OCI-LY7 (cell line): ENCODE data around the gene BASP1. TPM values are rescaled to one million over a fixed set of nuclear protein-coding genes. Genes with fewer than 3 reads are reported as not detected.

Experiments
- BruUV-seq: library from RNA; stranded (reverse); fragments of 400-500 nt; replicated peaks from 2 replicates; lab custom pipeline; 2021; lab: Mats Ljungman, UMichigan
- CTCF ChIA-PET: fragments of 300-600 bp; sonication (Branson Sonifier 250); formaldehyde crosslinking; loops from one replicate; lab custom pipeline; 2022; ENCODE audit warnings: antibody characterized with exemption; ENCODE audit not compliant: unreplicated experiment; lab: Charles Lee
- POLR2A ChIA-PET: fragments of 300-600 bp; sonication (Branson Sonifier 250); formaldehyde crosslinking; loops from one replicate; lab custom pipeline; 2022; ENCODE audit warnings: antibody characterized with exemption; lab: Charles Lee
- DNase-seq: peaks from one replicate; pipeline ENCODE4 v3.0.0-alpha.2; 2015; ENCODE audit warnings: low spot score
- H2AFZ ChIP-seq: fragments of 200-600 bp; sonication (generic), shearing (Covaris generic); 2 replicates; pipeline ENCODE4 v1.6.1; 2014; ENCODE audit warnings: mild to moderate bottlenecking, antibody characterized with exemption, low read length, moderate library complexity
- H3K27ac ChIP-seq: fragments of 200-600 bp; sonication (generic); 2 replicates; pipeline ENCODE4 v1.5.1; 2014; ENCODE audit warnings: mixed run types, low read depth, mild to moderate bottlenecking, moderate library complexity, low read length, inconsistent platforms; ENCODE audit not compliant: poor library complexity, severe bottlenecking
- H3K36me3 ChIP-seq: fragments of 200-600 bp; sonication (generic); 2 replicates; pipeline ENCODE4 v1.6.1; 2014; ENCODE audit warnings: mild to moderate bottlenecking, antibody characterized with exemption, low read length, moderate library complexity, mixed read lengths; ENCODE audit not compliant: insufficient read depth
- H3K4me1 ChIP-seq: fragments of 200-600 bp; sonication (generic); 2 replicates; pipeline ENCODE4 v1.5.1; 2014; ENCODE audit warnings: mild to moderate bottlenecking, low read length; ENCODE audit not compliant: insufficient read depth, poor library complexity, severe bottlenecking
- H3K4me2 ChIP-seq: fragments of 200-600 bp; sonication (generic); 2 replicates; pipeline ENCODE4 v1.6.1; 2014; ENCODE audit warnings: mild to moderate bottlenecking, low read length
- H3K4me3 ChIP-seq: fragments of 200-600 bp; sonication (generic); 2 replicates; pipeline ENCODE4 v1.5.1; 2014; ENCODE audit warnings: mild to moderate bottlenecking, low read depth, low read length; ENCODE audit not compliant: poor library complexity, severe bottlenecking
- H3K79me2 ChIP-seq: fragments of 200-600 bp; sonication (generic); 2 replicates; pipeline ENCODE4 v1.6.1; 2016; ENCODE audit warnings: low read depth, mild to moderate bottlenecking, low read length, moderate library complexity, mixed read lengths; ENCODE audit not compliant: insufficient read depth
- H3K9me2 ChIP-seq: fragments of 200-600 bp; sonication (generic); 2 replicates; pipeline ENCODE4 v1.6.1; 2016; ENCODE audit warnings: mild to moderate bottlenecking, low read length, mixed read lengths; ENCODE audit not compliant: insufficient read depth
- H3K9me3 ChIP-seq: fragments of 200-600 bp; sonication (generic); 2 replicates; pipeline ENCODE4 v1.6.1; 2014; ENCODE audit warnings: mild to moderate bottlenecking, mixed run types, low read length, mixed read lengths
- H4K20me1 ChIP-seq: fragments of 200-600 bp; sonication (generic); 2 replicates; pipeline ENCODE4 v1.6.1; 2014; ENCODE audit warnings: mild to moderate bottlenecking, antibody characterized with exemption, low read length, moderate library complexity, mixed read lengths; ENCODE audit not compliant: insufficient read depth
- CTCF ChIP-seq: fragments of 200-600 bp; sonication (generic); conservative IDR thresholded peaks from 2 replicates; pipeline ENCODE4 v1.5.1; 2014; ENCODE audit warnings: mild to moderate bottlenecking, antibody characterized with exemption, low read length, moderate library complexity, mixed read lengths
- EZH2phosphoT487 ChIP-seq: fragments of 200-600 bp; sonication (generic); IDR thresholded peaks from 2 replicates; pipeline ENCODE4 v1.6.1; 2018; ENCODE audit warnings: low read depth, borderline replicate concordance, mild to moderate bottlenecking, mixed run types, antibody characterized with exemption, low read length, moderate library complexity, mixed read lengths
- intact Hi-C: fragments of 100-400 bp; cut with micrococcal nuclease; formaldehyde crosslinking; loops from one replicate; pipeline ENCODE4 v1.10.0; 2022; ENCODE audit not compliant: unreplicated experiment
- total RNA-seq, 2 experiments: library from RNA; depleted of rRNA in 1 of 2; stranded (reverse); fragments of >200 nt in 1 of 2; shearing (Covaris generic) in 1 of 2; gene quantifications; 2 replicates each; pipeline ENCODE4 v1.2.3, GENCODE V29; 2014 to 2022

Gene BASP1
- total RNA-seq, 2 experiments from 2014 or later = 23.4 to 64.8 TPM

DNA sequence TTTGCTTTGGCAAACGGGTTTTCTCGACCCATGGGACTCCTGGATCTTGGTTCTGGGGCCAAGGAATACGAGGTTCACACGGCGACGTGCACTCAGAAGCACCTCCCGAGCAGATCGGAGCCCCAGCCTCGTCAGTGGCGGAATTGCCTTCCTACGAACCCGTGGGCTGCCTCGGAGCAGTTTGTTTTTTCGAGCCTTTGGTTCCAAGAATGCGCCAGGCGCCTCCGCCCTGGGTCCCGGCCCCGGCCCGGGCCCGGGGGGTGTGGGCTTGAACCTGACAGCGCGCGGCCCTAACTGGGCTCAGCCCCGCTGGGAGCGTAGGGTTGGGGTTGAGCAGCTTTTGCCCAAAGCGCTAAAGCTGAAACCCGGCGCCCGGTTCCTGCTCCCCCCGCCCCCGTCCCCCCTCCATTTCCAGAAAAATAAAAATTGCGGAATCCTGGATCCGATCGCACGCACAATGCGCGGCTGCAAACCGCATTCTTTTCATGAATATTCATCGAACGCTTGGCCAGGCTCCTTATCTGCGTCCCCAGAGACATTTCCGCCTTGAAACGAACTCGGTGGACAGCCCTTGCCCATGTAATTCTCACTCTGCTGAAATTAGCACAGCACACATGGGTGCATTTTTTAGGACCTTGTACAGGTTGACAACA is 1.0 kb downstream of the BASP1 start:
- H4K20me1 ChIP-seq = peaks cover 36% of the 10 kb centered on the region
- POLR2A ChIA-PET = interaction anchor here (0.6 to 0.7 kb wide), 3 partner anchors 34 to 1094 kb away, joined by 3 to 5 read pairs (median 3); no protein-coding TSS in a partner anchor
- intact Hi-C loops = loop anchor here (1.0 to 10.0 kb wide), 5 partner anchors 49 to 249 kb away; no protein-coding TSS in a partner anchor

GRCh38 chr5:17219006-17219422 is 1.6 kb downstream of the BASP1 start:
- H3K79me2 ChIP-seq = peaks cover 59% of the 10 kb centered on the region
- no peak for TF ChIP-seq CTCF
- no peak for TF ChIP-seq EZH2phosphoT487
- intact Hi-C loops = loop anchor here (5.0 to 10.0 kb wide), 4 partner anchors 48 to 248 kb away; no protein-coding TSS in a partner anchor
- no TSS peak for BruUV-seq
- H3K4me1 ChIP-seq = peaks cover 74% of the 10 kb centered on the region
- DNase-seq = peak; percentile 67
- H4K20me1 ChIP-seq = peaks cover 41% of the 10 kb centered on the region
- peaks cover 34% of the 10 kb centered on the region; the same call in 1 of the 2 replicates for H3K36me3 ChIP-seq
- no peaks in the 10 kb centered on the region for H3K9me2 ChIP-seq
- peak overlapping the region; percentile 7; the same call in 1 of the 2 replicates for H2AFZ ChIP-seq
- peak overlapping the region; percentile 90 for H3K4me2 ChIP-seq
- CTCF ChIA-PET = no interaction called here
- peak overlapping the region; percentile 48 for H3K27ac ChIP-seq
- POLR2A ChIA-PET = interaction anchor here (0.6 kb wide), 1 partner anchor 1094 kb away, joined by 5 read pairs; no protein-coding TSS in a partner anchor
- H3K4me3 ChIP-seq = peak overlapping the region; percentile 96
- H3K9me3 ChIP-seq = no peaks in the 10 kb centered on the region

More for the DNA sequence above, 1.0 kb downstream of the BASP1 start:
- no peaks in the 10 kb centered on the region for H3K9me3 ChIP-seq
- H2AFZ ChIP-seq = peak overlapping the region; percentile 7; the same call in 1 of the 2 replicates
- TF ChIP-seq EZH2phosphoT487 (no peak), CTCF (no peak)
- H3K9me2 ChIP-seq = no peaks in the 10 kb centered on the region
- H3K27ac ChIP-seq = peak overlapping the region; percentile 48
- peak overlapping the region; percentile 90 for H3K4me2 ChIP-seq
- H3K36me3 ChIP-seq = peaks cover 29% of the 10 kb centered on the region; the same call in 1 of the 2 replicates
- H3K4me3 ChIP-seq = peak overlapping the region; percentile 96
- CTCF ChIA-PET = no interaction called here
- DNase-seq = peak; percentile 58
- H3K4me1 ChIP-seq = peaks cover 74% of the 10 kb centered on the region
- BruUV-seq = no TSS peak
- H3K79me2 ChIP-seq = peaks cover 54% of the 10 kb centered on the region
